GM23338 (cell line): Measurements from ENCODE around the gene NR3C1. TPM values are rescaled to one million over a fixed set of nuclear protein-coding genes. Genes with fewer than 3 reads are reported as not detected.

ENCODE experiments used
- ATAC-seq: fragments of 200-7000 bp; cut with Tn5 transposase; 3 replicates; pipeline ENCODE4 v1.9.1; 2020
- DNase-seq: peaks from one replicate; pipeline ENCODE4 v3.0.0-alpha.2; 2015; ENCODE audit warnings: low spot score
- H2AFZ ChIP-seq: fragments of 200-600 bp; sonication (generic); 2 replicates; pipeline ENCODE4 v1.8.0; 2016; ENCODE audit warnings: antibody characterized with exemption, mild to moderate bottlenecking, moderate library complexity
- H3F3A ChIP-seq: fragments of 200-600 bp; sonication (generic); replicated peaks from 2 replicates; pipeline ENCODE4 v1.8.0; 2017; ENCODE audit warnings: antibody characterized with exemption, mixed run types, low read depth
- H3K27ac ChIP-seq: fragments of 200-600 bp; sonication (generic); 2 replicates; pipeline ENCODE4 v1.6.1; 2016; ENCODE audit warnings: low read depth
- H3K27me3 ChIP-seq: fragments of 200-600 bp; sonication (generic); 2 replicates; pipeline ENCODE4 v1.8.0; 2016; ENCODE audit warnings: mild to moderate bottlenecking, mixed run types, moderate library complexity; ENCODE audit not compliant: insufficient read depth
- H3K36me3 ChIP-seq: fragments of 200-600 bp; sonication (generic); 2 replicates; pipeline ENCODE4 v1.8.0; 2016; ENCODE audit warnings: mild to moderate bottlenecking; ENCODE audit not compliant: insufficient read depth
- H3K4me1 ChIP-seq: fragments of 200-600 bp; sonication (generic); 2 replicates; pipeline ENCODE4 v1.8.0; 2016; ENCODE audit warnings: mild to moderate bottlenecking, moderate library complexity; ENCODE audit not compliant: insufficient read depth
- H3K4me2 ChIP-seq: fragments of 200-600 bp; sonication (generic); 2 replicates; pipeline ENCODE4 v1.7.1; 2017; ENCODE audit warnings: mixed run types
- H3K4me3 ChIP-seq: fragments of 200-600 bp; sonication (generic); 2 replicates; pipeline ENCODE4 v1.6.1; 2016; ENCODE audit warnings: mixed run types
- H3K79me2 ChIP-seq: fragments of 200-600 bp; sonication (generic); replicated peaks from 2 replicates; pipeline ENCODE4 v1.8.0; 2017; ENCODE audit warnings: mild to moderate bottlenecking; ENCODE audit not compliant: insufficient read depth
- H3K9me2 ChIP-seq: fragments of 200-600 bp; sonication (generic); 2 replicates; pipeline ENCODE4 v1.8.0; 2017; ENCODE audit not compliant: insufficient read depth
- H4K20me1 ChIP-seq: fragments of 200-600 bp; sonication (generic); replicated peaks from 2 replicates; pipeline ENCODE4 v1.8.0; 2017; ENCODE audit warnings: mild to moderate bottlenecking; ENCODE audit not compliant: insufficient read depth
- H3K27ac Mint-ChIP-seq: 2 replicates; pipeline ENCODE4 v1.8.0; 2020; ENCODE audit warnings: inconsistent platforms, mild to moderate bottlenecking, moderate library complexity, mixed read lengths
- H3K27me3 Mint-ChIP-seq: 3 replicates; pipeline ENCODE4 v1.8.0; 2022; ENCODE audit warnings: low read depth, mild to moderate bottlenecking, moderate library complexity, mixed read lengths, inconsistent platforms; ENCODE audit not compliant: insufficient read depth, poor library complexity
- H3K36me3 Mint-ChIP-seq: 3 replicates; pipeline ENCODE4 v1.8.0; 2021; ENCODE audit warnings: low read depth, mild to moderate bottlenecking, inconsistent platforms, moderate library complexity, mixed read lengths
- H3K4me1 Mint-ChIP-seq: 3 replicates; pipeline ENCODE4 v1.8.0; 2020; ENCODE audit warnings: mild to moderate bottlenecking, inconsistent platforms, mixed read lengths
- H3K4me3 Mint-ChIP-seq: 3 replicates; pipeline ENCODE4 v1.8.0; 2021; ENCODE audit warnings: moderate library complexity, mild to moderate bottlenecking, inconsistent platforms, mixed read lengths
- H3K9me3 Mint-ChIP-seq: 3 replicates; pipeline ENCODE4 v1.8.0; 2020; ENCODE audit warnings: moderate library complexity, mild to moderate bottlenecking, inconsistent platforms, mixed read lengths
- CREB1 ChIP-seq: fragments of 250-450 bp; sonication (Bioruptor Pico); IDR thresholded peaks from 2 replicates; pipeline ENCODE4 v1.5.0; 2020; ENCODE audit warnings: low read depth, mild to moderate bottlenecking, moderate library complexity
- CTCF ChIP-seq, 2 experiments: fragments of 200-600 bp in 1 of 2; sonication (generic) in 1 of 2; conservative IDR thresholded peaks; 2 replicates each; pipeline versions ENCODE4 v1.5.1 to v1.6.1; 2016 to 2017; ENCODE audit warnings: antibody characterized with exemption in 2 of 2, low read depth in 2 of 2, mild to moderate bottlenecking in 2 of 2, moderate library complexity in 1 of 2
- ETS1 ChIP-seq: IDR thresholded peaks from 2 replicates; pipeline ENCODE4 v1.6.1; 2016; ENCODE audit warnings: antibody characterized with exemption
- EZH2 ChIP-seq: fragments of 200-600 bp; sonication (generic); IDR thresholded peaks from one replicate; pipeline ENCODE4 v1.8.0; 2017; ENCODE audit warnings: antibody characterized with exemption, mild to moderate bottlenecking, low read depth; ENCODE audit not compliant: unreplicated experiment
- EZH2phosphoT487 ChIP-seq: fragments of 200-600 bp; sonication (generic); IDR thresholded peaks from one replicate; pipeline ENCODE4 v1.8.1; 2018; ENCODE audit warnings: antibody characterized with exemption; ENCODE audit not compliant: unreplicated experiment
- JUNB ChIP-seq: IDR thresholded peaks from one replicate; pipeline ENCODE4 v1.6.1; 2016; ENCODE audit warnings: antibody characterized with exemption; ENCODE audit not compliant: unreplicated experiment
- NANOG ChIP-seq: IDR thresholded peaks from 2 replicates; pipeline ENCODE4 v1.6.1; 2016; ENCODE audit warnings: antibody characterized with exemption, borderline replicate concordance
- POLR2AphosphoS5 ChIP-seq: IDR thresholded peaks from 2 replicates; pipeline ENCODE4 v1.6.1; 2016; ENCODE audit warnings: antibody characterized with exemption, low read depth
- ZNF114 ChIP-seq: fragments of 250-450 bp; sonication (Bioruptor Pico); IDR thresholded peaks from 2 replicates; pipeline ENCODE4 v1.5.0; 2020; ENCODE audit warnings: mild to moderate bottlenecking, moderate library complexity
- ZNF331 ChIP-seq: fragments of 250-450 bp; sonication (Bioruptor Pico); IDR thresholded peaks from 2 replicates; pipeline ENCODE4 v1.5.0; 2020; ENCODE audit warnings: low read depth, mild to moderate bottlenecking, moderate library complexity
- ZNF462 ChIP-seq: fragments of 250-450 bp; sonication (Bioruptor Pico); IDR thresholded peaks from 2 replicates; pipeline ENCODE4 v1.5.0; 2020; ENCODE audit warnings: mild to moderate bottlenecking, moderate library complexity
- polyA plus RNA-seq: library from polyadenylated mRNA; unstranded; fragments of >200 nt; fragmentation: Nextera tagmentation; extraction: Ambion mirVana; gene quantifications from 2 replicates; pipeline ENCODE4 v1.2.1, GENCODE V29; 2016
- total RNA-seq: library from RNA; depleted of rRNA; stranded (reverse); fragments of >200 nt; shearing (Covaris generic); gene quantifications from 2 replicates; pipeline ENCODE4 v1.2.3, GENCODE V29; 2014

Gene NR3C1
- total and polyA plus RNA-seq, 2 experiments from 2014 or later = 1.2 to 4.6 TPM

- TF ChIP-seq ZNF462 (CRISPR knock-in tag) (no peak), CTCF (conservative IDR thresholded peaks at IDR 0.05; ENCODE audit: low read depth in 2 of 2) (no peak)
Observed at GRCh38 chr5:143383988-143384387, 19.5 kb downstream of the NR3C1 start (continued).

- Histone ChIP-seq H3K9me2 (no peaks in the 10 kb centered on the region), H3K4me3 (no peak overlapping the region), H3K4me2 (no peak overlapping the region), H4K20me1 (no peaks in the 10 kb centered on the region), H3K27ac (no peak overlapping the region), H3F3A (no peaks in the 10 kb centered on the region), H3K36me3 (no peaks in the 10 kb centered on the region), H2AFZ (no peak overlapping the region), H3K4me1 (peaks cover 22% of the 10 kb centered on the region), H3K79me2 (no peaks in the 10 kb centered on the region), H3K27me3 (no peaks in the 10 kb centered on the region)
- Mint-ChIP-seq H3K27me3 (no peaks in the 10 kb centered on the region), H3K4me3 (no peak overlapping the region), H3K9me3 (peaks cover 11% of the 10 kb centered on the region), H3K27ac (no peak overlapping the region), H3K4me1 (peaks cover 23% of the 10 kb centered on the region), H3K36me3 (peaks cover 11% of the 10 kb centered on the region)
- DNase-seq = no peak
- ATAC-seq = no peak
- TF ChIP-seq JUNB = no peak
- no peak for TF ChIP-seq POLR2AphosphoS5
- TF ChIP-seq EZH2 = no peak
- TF ChIP-seq ZNF114 (CRISPR knock-in tag) = no peak
- no peak for TF ChIP-seq CTCF (conservative IDR thresholded peaks at IDR 0.05; ENCODE audit: low read depth in 2 of 2)
- no peak for TF ChIP-seq NANOG
- TF ChIP-seq ETS1 = no peak
- no peak for TF ChIP-seq ZNF331 (CRISPR knock-in tag)
- TF ChIP-seq EZH2phosphoT487 = no peak
- no peak for TF ChIP-seq CREB1 (CRISPR knock-in tag)
Observed at GRCh38 chr5:143379606-143380005, 23.9 kb downstream of the NR3C1 start.
